ENCODE measurements around the gene TSPAN9.

TSPAN9 gene

DNA sequence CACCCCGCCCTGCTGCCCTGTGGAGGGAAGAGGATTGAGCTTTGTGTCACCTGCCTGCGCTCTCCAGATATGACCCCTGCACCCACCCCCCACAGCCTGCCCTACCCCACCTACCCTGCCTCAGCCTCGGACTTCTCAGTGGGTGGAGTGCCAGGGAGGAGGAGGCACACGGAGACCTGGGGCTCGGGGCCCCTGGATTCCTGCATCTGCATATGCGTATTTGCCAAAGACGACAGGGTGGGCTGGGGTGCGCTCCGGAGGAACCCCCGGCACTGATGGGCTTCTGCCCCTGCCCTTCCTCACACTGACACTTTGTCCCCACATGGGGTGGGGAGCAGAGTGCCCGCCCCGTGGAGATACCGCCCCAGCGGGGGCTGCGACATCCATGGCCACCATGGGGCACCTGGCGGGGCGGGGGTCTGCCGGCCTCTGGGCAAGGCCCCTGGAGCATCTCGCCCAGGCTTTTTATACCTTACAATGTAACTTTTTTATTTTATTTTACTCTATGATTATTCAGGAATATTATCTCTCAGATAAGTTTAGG lies 206.0 kb downstream of the TSPAN9 start:
- no peak for DNase-seq

DNA sequence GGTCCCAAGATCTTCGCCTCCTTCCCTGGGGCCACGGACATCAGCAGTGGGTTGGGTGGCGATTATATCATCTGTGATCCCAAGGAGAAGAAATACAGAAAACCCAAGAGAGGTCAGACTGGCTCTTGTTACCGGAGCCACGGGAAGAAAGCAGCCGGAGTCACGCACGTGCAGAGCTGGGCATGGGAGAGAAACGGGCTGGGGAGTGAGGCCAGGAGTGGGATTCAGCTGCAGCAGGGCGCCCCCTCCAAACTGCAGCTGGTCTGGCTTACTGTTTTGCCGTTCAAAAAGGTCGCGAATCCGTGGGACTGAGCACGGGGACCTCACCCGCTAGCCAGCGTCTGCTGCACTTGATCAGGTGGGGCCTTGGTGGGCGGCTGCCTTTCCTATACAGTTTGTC lies 207.2 kb downstream of the TSPAN9 start:
- no peak for DNase-seq

DNA sequence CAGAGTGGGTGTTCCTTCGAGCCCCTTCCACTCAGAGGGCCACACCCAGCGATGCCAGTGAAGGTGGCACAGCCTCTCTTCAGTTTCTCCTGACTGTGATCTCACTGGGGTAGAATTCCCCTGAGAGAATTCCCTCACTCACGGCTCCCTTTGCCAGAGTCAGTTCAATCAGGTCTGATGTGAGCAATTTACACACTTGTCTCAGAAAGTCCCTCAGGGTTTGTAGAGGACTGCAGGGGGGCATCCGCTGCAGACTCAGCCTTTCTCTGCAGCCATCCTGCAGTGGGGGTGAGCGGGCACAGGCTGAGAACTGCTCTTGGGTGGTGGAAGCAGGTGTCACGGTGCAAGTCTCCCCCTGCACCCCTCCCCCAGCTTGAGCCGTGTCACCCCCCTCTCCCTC lies 208.4 kb downstream of the TSPAN9 start:
- no peak for DNase-seq

DNA sequence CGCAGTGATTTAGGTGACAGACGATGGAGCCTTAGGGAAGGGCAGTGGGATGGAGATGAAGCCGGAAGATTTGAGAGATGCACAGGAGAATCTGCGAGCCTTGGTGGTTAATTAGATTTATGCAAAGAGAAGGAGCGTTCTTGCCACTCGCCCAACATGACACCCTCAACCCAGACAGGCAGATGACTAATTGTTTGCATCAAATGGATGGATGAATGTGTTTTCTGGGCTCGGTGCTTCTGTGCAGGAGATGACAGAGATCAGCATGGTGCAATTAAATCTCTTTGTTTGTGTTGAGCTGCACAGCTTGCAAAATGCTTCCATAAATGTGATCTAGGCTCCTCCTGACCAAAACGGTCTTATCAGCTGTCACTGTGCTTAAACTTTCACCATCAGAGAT lies 211.5 kb downstream of the TSPAN9 start:
- no peak for DNase-seq

DNA sequence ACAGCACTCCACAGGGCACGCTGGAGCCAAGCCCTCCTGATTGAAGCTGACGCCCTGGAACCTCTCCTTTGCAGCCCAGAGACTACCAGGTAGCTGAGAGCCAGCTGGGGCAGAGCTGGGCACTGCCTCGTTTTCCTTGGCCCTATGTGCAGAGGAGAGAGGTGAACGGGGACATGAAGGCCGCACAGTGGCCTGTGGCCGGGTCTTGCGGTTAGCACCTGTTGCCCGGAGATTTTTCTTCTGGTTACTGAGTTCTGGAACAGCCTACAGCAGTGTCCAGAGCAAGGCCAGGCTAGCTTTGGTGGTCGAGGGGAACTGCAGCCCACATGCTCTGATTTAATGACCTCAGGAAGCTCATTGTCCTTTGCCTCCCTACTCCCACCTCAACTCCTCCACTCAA lies 212.5 kb downstream of the TSPAN9 start:
- DNase-seq, result no peak

DNA sequence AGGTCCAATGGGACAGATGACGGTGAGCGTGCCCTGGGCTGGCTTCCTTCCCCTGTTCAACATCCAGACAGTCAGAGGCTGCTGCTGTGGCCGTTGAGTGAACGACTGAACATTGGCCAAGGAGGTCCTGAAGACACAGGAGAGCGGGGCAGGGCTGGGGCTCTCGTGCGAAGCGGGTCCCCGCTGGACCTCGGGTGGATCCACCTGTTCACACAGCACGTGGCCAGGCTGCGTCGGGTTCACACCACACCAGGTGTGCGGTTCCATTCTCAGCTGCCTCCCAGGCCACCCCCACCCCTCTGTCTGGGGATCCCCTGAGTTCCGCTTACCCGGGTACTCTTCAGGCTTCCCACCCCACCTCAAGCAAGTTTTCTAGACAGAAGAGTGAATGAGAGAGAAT lies 214.8 kb downstream of the TSPAN9 start:
- DNase-seq, result no peak

DNA sequence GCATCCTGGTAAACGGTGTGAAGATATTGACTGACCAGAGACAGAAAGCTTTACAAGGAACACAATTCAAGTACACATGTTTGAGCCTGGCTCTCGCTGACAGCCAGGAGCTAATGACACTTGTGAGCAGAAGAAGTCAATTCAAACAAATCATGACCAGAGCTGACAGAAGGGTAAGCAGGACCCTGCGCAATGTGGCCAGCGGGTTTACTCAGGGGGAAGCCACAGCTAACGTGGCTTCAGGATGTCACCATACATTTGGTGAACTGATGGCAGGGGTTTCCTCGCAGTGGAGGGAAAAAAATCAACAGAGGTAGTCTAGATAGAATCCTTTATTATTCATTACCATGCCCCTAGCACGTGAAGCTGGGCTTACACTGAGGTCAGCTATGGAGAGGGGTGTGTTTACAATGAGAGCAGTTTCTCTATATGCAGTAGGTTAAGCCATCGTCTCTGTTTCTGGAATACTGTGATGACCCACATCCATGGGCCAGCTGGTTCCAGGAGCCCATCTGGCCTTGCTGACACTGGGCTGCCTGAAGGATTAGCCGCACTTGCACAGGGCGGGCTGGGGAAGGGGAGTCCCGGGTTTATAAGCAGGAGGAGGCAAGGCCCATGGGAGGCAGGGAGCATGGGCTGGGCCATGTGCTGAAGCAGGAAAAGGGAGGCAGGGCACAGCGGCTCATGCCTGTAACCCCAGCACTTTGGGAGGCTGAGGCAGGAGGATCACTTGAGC lies 215.7 kb downstream of the TSPAN9 start:
- no peak for DNase-seq

DNA sequence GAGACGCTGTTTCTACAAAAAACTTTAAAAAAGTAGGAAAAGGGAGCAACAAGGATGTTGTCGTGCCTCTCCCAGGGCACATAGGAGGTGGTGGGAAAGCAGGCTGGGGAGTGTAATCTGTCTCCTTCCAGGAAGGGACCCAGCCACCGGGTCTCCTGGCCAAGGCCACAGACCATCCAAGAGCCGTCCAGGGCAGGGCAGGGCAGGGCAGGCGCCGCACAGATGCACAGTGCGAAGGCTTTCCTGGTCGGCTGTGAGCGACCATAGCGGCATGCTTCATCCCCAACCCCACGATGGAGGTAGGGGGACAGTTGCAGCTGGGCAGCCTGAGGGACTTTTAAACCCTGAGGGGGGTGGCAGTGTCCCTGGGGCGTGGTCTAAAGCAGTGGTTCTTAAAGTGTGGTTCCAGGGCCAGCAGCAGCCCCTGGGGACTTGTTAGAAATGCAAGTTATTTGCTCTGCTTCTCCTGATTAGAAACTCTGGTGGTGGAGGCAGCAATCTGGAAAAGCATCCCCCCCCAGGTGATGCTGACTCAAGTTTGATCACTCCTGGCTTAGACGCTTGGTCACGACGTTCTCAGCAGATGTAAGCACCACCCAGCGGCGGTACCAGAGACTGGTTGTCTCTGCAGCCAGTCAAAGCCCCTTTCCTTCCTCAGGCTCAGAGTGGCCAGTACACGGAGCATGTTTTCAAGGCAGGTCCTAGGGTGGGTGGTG lies 216.4 kb downstream of the TSPAN9 start:
- no peak for DNase-seq

DNA sequence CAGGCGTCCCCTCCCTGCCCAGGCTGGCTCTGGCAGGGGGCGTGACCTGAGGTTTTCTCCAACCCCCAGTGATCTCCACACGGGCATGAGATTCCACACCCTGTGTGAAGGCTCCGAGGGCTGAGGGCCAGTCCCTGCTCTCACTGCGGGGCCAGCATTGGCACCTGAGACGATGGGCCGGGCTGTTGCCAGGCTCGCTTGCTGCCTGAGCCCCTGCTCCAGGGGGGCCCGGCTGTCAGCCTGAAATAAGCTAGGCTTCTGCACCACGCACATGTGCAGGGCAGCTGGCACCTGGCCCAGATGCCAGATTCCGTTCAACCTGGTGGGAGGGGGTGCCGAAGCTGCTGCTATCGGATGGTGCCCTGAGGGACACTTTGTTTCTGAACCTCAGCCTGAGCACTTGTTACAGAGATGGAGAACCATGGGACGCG lies 217.3 kb downstream of the TSPAN9 start:
- DNase-seq, result no peak

DNA sequence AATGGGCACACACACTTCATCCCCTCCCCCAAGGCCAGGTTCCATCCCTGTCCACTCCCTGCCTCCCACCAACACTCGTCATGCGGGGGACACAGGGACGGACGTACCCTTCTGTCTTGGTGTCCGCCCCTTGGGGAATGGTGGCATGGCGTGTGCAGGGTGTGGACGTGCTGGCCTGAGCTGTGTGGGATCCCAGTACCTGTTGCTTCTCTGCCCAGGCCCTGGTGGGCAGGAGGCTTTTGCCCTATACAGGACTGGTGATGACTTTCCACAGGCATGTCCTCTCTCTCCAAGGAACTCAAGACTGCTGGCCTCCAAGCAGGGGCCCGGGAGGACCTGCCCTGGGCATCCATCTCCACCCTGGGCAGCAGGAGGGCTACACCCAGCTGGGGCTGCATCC lies 218.0 kb downstream of the TSPAN9 start:
- DNase-seq, result no peak

DNA sequence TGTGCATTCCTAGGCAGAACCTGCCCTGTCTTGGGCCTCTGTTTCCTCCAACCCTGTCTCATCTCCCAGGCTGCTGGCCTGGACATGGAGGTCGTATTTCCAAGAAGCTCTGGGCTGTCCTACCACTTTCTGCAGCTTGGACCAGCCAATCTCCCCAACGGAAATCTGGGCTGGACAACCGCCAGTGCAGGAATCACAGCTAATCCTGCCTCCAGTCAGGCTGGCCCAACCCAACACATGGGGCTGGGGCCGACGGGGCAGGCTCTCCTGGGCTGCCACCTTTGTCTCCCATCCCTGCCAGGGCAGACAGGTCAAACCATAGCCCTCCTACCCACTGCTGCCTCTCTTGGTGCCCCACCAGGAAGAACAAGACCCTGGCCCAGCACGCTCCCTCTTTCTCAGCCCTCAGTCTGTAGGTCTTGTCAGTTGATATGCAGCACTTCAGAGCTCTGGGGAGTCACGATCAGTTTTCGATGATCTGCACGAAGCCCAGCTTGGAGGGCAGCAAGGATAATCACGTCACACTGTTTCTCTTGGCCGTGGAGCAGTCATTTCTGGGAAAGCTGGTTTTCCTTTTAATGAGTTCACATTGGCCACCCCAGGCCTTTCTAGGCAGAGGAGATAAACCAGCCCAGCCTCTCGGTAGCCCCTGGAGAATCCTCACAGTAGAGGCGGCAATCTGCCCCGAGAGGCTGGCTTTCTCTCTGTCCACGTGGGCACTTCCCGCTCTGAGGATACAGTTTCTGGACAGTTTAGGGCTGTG lies 218.6 kb downstream of the TSPAN9 start:
- no peak for DNase-seq

DNA sequence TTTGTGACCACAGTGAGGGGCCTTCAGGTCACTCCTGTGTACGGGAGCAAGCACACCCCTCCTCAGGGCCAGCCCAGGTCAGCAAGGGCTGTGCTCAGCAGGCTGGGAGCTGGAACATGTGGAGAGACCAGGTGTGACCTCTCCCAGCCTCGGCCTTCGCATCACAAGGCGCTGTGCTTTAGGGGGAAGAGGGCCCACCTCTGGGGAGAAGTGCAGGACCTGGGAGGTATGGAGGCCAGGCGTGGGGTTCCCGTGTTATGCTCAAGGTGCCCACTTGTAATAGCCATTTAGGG lies 219.2 kb downstream of the TSPAN9 start:
- no peak for DNase-seq

DNA sequence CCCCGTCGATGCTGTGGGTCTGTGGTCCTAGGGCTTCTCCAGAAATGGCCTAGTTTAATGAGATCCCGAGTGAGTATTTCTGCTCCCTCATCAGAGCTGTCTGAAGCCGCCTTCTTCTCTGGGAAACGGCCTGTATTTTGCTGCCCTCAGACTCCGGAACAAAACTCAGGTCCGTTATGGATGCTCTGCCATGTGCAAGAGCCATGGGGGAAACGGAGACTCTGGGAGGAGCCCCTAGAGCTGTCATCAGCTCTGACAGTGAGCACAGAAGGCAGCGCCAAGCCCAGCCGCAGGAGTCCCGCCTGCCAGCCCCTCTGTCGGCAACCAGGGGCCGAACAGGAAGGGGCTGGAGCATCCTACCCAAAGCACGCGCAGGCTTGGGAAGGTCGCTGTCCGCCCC lies 221.4 kb downstream of the TSPAN9 start:
- DNase-seq, result no peak

DNA sequence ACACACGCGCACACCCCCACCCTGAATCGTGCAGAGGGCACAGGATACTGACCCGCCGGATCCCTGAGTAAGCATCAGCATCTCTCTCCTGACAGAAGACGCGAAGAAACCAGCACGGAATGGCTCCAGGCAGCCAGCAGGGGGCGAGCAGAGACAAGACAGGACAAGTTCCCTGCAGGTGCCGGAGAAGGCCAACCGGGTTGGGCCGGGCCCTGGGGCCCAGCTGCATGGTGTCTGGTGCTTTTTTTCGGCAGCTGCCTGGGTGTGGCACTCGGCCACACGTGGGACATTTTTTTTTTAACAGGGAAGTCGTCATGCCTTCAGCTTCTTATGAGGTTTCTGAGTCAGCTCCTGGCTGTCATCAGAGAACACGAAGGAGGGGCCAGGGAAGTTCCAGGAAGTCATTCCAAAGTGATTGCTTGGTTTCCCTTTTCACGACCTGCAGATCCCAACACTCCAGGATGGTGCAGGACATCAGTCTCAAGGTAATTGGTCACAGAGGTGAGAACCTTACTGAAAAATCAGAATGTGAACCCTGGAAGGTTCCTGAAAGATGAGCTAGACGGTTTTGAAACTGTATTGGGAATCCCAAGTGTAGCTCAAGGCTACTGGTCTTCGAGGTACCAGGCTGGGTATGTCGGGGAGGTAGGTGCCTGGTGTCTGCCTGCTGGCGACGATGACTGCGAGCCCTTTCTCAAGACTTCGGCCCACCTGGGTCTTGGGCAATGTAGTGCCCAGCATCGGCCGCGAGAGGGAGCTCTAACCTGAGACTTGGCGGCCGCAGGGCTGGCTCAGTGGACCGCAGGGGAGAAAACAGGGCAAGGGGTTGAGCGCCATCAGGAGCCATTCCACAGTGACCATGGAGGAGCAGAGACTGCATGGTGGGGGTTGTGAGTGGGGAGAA lies 223.0 kb downstream of the TSPAN9 start:
- DNase-seq, result peak; percentile 72

DNA sequence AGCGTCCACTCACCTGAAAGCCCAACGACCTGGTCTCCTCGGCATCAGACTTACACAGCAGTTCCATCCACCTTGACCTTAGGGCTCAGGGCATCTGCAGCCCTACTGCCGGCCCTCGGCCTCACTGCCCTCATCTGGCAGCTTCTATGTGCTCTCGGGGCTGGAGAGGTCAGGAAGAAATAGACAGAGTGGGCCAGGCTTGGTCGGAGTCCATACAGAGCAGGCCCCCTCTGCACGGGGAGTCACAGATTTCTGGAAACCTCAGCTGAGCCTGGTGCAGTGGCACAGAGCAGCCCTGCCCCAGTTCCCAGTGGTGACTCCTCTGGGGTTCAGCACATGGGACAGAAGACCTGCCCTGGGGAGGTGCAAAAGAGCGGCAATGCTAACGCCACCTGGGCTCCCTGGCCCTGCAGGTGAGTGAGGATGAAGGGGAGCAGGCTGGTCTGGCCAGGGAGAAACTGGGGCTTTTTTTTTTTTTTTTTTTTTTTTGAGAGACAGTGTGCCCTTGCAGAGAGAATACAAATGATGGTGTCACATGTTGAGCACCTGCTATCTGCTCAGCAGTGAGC lies 223.7 kb downstream of the TSPAN9 start:
- DNase-seq, result no peak

DNA sequence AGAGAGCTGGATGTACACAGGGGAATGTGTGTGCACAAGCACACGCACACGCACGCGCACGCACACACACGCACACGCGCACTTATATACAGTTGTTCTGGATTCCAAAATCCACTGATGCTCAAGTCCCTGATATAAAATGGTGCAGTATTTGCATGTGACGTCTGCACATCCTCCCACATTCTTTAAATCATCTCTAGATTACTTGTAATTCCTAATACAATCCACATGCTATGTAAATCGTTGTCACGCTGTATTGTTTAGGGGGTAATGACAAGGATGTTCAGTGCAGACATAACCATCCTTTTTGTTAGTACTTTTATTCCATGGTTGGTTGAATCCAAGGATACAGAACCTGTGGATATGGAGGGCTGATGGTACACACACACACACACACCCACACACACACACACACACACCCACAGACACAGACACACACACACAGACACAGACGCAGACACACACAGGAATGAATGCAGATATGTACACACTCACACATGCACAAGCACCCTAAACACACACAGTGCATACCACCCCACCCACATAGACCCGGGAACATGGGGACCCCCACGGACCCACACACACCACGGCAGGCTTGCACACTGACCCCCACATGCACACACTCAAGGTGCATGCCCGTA lies 225.3 kb downstream of the TSPAN9 start:
- DNase-seq, result no peak

DNA sequence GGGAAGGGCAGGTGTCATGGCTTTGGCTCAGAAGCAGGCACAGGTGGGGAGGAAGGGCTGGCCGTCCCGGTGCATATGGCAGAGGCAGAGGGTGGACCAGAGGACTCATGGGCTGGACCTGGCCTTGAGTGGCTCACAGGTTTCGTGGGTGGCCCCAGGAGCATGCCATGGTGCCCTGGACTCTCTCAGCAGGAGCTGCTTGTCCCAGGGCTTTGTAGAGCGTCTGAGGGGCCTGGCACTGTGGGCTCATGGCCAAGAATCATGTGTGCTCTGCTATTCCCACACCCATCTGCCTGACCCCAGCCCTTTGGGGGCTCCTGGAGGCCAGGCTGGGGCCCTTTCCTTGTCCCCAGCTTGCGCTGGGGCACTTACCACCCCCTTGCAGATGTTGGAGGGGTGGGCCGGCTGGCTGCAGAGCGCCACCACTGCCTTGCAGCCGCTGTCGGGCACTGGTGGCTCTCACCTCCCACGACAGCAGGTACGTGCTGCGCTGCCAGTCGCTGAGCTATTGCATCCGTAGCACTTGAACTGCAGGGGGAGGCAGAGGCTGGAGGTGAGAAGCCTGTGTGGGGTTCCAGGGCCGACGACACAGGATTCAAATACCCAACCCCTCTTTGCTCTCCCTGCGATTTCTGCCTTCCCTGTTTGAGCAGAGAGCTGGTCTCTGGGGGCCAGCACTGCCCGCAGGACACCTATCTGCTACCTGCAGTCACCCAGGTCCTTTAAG lies 226.4 kb downstream of the TSPAN9 start:
- DNase-seq, result no peak

DNA sequence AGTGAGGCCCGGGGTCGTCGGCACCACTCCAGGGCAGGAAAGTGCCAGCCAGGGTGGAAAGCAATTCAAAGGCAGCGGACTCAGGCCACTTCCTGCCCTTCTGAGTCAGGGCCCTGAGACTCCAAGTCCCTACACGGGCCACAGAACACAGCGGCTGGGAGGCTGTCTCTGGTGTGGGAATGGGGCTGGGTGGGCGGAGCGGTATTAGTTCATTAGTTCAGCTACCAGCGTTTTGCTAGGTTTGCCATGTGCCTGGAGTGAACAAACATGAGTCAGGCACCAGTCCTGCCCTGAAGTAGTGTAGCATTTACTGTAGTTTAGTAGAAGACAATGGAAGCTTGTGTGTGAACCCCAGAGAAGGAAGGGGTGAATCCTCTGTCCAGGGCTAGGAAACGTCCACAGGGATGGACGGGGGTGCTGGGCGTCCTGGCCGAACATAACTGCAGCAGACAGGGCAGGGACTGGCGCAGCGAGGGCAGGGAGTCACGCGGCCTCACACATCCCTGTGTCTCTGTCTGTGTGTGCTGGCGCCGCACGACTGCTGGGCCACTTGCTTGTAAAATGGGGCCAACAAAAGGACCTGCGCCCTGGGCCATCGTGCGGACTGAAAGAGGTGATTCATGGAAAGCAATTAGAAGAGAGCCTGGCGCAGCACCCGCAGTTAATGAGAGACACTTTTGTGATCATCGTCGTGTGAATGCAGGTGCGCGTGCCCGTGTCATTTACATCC lies 227.4 kb downstream of the TSPAN9 start:
- DNase-seq, result no peak

DNA sequence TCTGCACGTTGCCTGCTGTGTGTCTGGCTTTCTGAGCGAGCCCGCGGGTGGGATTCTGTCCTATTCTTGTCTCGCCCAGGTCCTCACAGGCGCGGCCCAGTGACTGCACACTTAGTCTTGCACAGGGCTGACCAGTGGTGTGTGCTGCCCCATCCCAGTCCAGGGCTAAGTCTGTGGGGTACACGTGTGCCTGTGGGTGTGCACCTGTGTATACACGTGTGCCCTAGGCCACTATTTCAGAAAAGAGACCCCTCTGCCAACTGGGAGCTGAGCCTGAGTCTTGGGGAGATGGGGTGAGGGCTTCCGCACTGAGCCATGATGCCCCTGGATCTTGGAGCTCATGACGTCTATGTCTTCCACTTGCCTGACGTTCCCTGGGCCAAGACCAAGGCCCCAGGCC lies 228.3 kb downstream of the TSPAN9 start:
- no peak for DNase-seq

DNA sequence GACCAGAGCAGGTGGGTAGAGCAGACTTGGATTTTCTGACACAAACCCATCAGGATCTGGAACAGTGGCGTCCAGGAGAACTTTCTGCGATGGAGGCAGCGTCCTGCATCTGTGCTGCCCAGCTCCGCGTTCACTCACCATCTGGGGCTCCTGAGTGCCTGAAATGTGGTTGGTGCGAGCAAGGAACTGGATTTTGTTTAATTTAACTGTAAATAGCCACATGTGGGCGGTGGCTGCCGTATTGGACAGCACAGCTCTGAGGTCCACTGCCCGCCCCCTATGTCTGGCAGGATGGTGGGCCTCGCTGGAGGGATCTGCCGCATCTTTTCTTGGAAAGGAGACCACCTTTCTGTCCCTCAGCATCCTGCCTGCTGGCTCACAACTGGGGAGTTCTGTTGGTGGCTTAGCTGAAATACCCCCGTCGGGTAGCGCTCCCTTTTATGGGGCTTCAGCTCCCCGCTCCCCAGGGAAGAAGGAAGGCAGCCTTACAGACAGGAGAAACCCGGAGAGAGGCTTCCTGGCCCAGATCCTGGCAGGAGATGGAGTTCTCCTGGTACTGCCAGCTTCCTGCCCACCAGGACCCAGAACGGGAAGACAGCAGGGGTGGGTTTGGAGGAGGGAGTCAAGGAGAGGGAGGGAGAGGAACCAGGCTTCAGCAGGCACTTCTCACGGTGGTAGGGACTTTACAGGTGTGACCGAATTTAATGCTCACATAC lies 228.9 kb downstream of the TSPAN9 start:
- no peak for DNase-seq
